Inflammatory macrophage treated with lipopolysaccharide for 4 hours (primary cell): Measurements from ENCODE around the gene ESAM.

Experiments used
- DNase-seq: peaks from one replicate; pipeline ENCODE4 v3.0.0-alpha.2; 2020

The ESAM gene

GRCh38 chr11:124762105-124762623, at the start of gene ESAM:
Gene ESAM (minus strand): TSS chr11:124762290. CDS start chr11:124762154, 136 bp downstream.
- DNase-seq, result peak; percentile 45

GRCh38 chr11:124811399-124812125, 49.5 kb upstream of the ESAM start:
- DNase-seq, result no peak

GRCh38 chr11:124807660-124808270, 45.7 kb upstream of the ESAM start:
- no peak for DNase-seq

- no peak for DNase-seq
Measured at GRCh38 chr11:124807201-124807600, 45.1 kb upstream of the ESAM start.

GRCh38 chr11:124804884-124805283, 42.8 kb upstream of the ESAM start:
- no peak for DNase-seq

- peak; percentile 1 for DNase-seq
Measured at GRCh38 chr11:124801636-124802312, 39.7 kb upstream of the ESAM start.

GRCh38 chr11:124801014-124801413, 38.9 kb upstream of the ESAM start:
- peak; percentile 58 for DNase-seq

GRCh38 chr11:124800226-124800929, 38.3 kb upstream of the ESAM start, which contains the start of gene MSANTD2:
Gene MSANTD2 (minus strand): TSS chr11:124800406. CDS start chr11:124800380, 26 bp downstream.
- DNase-seq, result peak; percentile 81

- DNase-seq, result peak; percentile 40
Measured at GRCh38 chr11:124799348-124800225, 37.5 kb upstream of the ESAM start.

- no peak for DNase-seq
Measured at GRCh38 chr11:124798991-124799347, 36.9 kb upstream of the ESAM start.

GRCh38 chr11:124796312-124796711, 34.2 kb upstream of the ESAM start:
- DNase-seq, result no peak

- DNase-seq, result peak; percentile 70
Measured at GRCh38 chr11:124793466-124794278, 31.6 kb upstream of the ESAM start.

GRCh38 chr11:124791626-124792341, 29.7 kb upstream of the ESAM start:
- DNase-seq, result peak; percentile 87

- no peak for DNase-seq
Measured at GRCh38 chr11:124788521-124788920, 26.4 kb upstream of the ESAM start.

- no peak for DNase-seq
Measured at GRCh38 chr11:124784051-124784450, 22.0 kb upstream of the ESAM start.

GRCh38 chr11:124783002-124783401, 20.9 kb upstream of the ESAM start:
- DNase-seq, result no peak

GRCh38 chr11:124779568-124779967, 17.5 kb upstream of the ESAM start:
- DNase-seq, result no peak

GRCh38 chr11:124778281-124778680, 16.2 kb upstream of the ESAM start:
- DNase-seq, result no peak

GRCh38 chr11:124776865-124777645, 15.0 kb upstream of the ESAM start:
- DNase-seq, result no peak

- DNase-seq, result peak; percentile 57
Measured at GRCh38 chr11:124770959-124771358, 8.9 kb upstream of the ESAM start.
